Mucosa of descending colon (tissue), 3 donors: Measurements from ENCODE around the gene ATP6V1C2. TPM values are rescaled to one million over a fixed set of nuclear protein-coding genes. Genes with fewer than 3 reads are reported as not detected.

ENCODE experiments used
- ATAC-seq: fragments of 200-7000 bp; cut with Tn5 transposase; one replicate; pipeline ENCODE4 v1.9.1; 2020; ENCODE audit warnings: mild to moderate bottlenecking, moderate library complexity
- DNase-seq, 3 donors: peaks; one replicate each; pipeline ENCODE4 v3.0.0-alpha.2; 2020
- H3K36me3 ChIP-seq: fragments of 200-600 bp; one replicate; pipeline ENCODE4 v1.8.0; 2021; ENCODE audit warnings: low read depth, mild to moderate bottlenecking
- H3K4me1 ChIP-seq: fragments of 200-600 bp; one replicate; pipeline ENCODE4 v1.8.0; 2021; ENCODE audit warnings: low read depth, mild to moderate bottlenecking
- H3K4me3 ChIP-seq: fragments of 200-600 bp; one replicate; pipeline ENCODE4 v1.8.0; 2021; ENCODE audit warnings: mild to moderate bottlenecking
- H3K9me3 ChIP-seq: fragments of 200-600 bp; one replicate; pipeline ENCODE4 v1.8.0; 2021; ENCODE audit warnings: mild to moderate bottlenecking
- CTCF ChIP-seq: fragments of 200-600 bp; IDR thresholded peaks from one replicate; pipeline ENCODE4 v1.8.0; 2022; ENCODE audit warnings: antibody characterized with exemption, mild to moderate bottlenecking
- intact Hi-C, 2 donors: fragments of 100-400 bp; cut with DNase I in 1 of 2; cut with micrococcal nuclease in 1 of 2; formaldehyde crosslinking; loops; one replicate each; pipeline versions ENCODE4 v1.11.0 to v1.11.1; 2022; cut with DNase I, micrococcal nuclease
- total RNA-seq, 3 donors: library from RNA; stranded (reverse); fragmentation: NEBNext Ultra II Directional in 2 of 3; extraction: Animal tissue kit (Norgen Biotek cat#: 25700) in 2 of 3; gene quantifications; one replicate each; pipeline versions ENCODE4 v1.2.1 to v1.2.4, GENCODE V29; 2021 to 2023
- donor health status: DM: no; HTN: no; CAD: no; lungs with moderate emphysema.
- donor health status: DM: no; HTN: no; CAD: no.
- donor health status: DM: no; HTN: yes; CAD: no.

ATP6V1C2 gene
- total RNA-seq, 3 donors from 2014 or later = 0.57 to 3.8 (median 1.0) TPM

DNA sequence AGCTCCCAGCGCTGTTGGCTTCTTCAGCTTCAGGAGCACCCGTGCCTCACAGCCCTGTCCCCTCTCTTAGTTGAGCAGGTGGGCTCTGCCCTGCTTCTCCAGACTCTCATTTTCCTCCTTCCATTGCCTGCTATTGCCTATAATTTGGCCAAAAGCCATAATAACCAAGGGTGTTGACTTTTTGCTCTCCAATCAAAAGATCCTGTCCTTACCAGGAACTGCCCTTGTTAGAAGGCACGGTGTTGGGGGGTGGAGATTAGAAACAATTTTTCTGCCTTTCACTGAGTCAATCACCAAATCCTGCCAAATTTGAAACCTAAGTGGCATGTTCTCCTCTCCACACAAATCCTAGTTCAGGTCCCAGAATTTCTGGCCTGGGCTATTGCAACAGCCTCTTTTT lies 107.9 kb downstream of the ATP6V1C2 start:
- no peak for DNase-seq
- no peak for TF ChIP-seq CTCF
- no peaks in the 10 kb centered on the region for H3K36me3 ChIP-seq
- no peaks in the 10 kb centered on the region for H3K4me1 ChIP-seq
- no peaks in the 10 kb centered on the region for H3K9me3 ChIP-seq
- intact Hi-C loops = no loop called here
- H3K4me3 ChIP-seq = no peak overlapping the region
- peak; percentile 47 for ATAC-seq

DNA sequence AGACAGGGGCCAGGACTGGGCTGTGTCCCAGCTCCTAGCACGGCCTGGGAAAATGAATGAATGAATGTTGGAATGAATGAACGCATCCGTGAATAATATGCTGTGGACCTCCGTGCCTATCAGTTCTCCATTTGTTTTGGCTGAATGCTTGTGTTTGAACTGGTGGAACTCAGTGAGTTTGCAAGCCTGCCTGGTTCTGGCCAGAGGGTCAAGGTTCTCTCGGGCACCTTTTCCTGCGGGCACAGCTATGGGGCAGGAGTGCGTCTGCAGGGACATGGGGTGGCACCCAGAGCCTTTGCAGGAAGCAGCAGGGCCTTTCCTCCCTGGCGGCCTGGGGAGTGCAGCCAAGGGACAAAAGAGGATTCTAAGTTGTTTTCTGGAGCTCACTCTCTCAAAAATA lies 108.8 kb downstream of the ATP6V1C2 start:
- Histone ChIP-seq H3K4me1 (peaks cover 2% of the 10 kb centered on the region), H3K4me3 (no peak overlapping the region), H3K36me3 (no peaks in the 10 kb centered on the region), H3K9me3 (no peaks in the 10 kb centered on the region)
- intact Hi-C loops = loop anchor here (5.0 to 10.0 kb wide), 2 partner anchors 65 to 292 kb away; no protein-coding TSS in a partner anchor
- ATAC-seq (peak; percentile 64), DNase-seq (peak; percentile 46 to 65 (median 60))
- no peak for TF ChIP-seq CTCF

DNA sequence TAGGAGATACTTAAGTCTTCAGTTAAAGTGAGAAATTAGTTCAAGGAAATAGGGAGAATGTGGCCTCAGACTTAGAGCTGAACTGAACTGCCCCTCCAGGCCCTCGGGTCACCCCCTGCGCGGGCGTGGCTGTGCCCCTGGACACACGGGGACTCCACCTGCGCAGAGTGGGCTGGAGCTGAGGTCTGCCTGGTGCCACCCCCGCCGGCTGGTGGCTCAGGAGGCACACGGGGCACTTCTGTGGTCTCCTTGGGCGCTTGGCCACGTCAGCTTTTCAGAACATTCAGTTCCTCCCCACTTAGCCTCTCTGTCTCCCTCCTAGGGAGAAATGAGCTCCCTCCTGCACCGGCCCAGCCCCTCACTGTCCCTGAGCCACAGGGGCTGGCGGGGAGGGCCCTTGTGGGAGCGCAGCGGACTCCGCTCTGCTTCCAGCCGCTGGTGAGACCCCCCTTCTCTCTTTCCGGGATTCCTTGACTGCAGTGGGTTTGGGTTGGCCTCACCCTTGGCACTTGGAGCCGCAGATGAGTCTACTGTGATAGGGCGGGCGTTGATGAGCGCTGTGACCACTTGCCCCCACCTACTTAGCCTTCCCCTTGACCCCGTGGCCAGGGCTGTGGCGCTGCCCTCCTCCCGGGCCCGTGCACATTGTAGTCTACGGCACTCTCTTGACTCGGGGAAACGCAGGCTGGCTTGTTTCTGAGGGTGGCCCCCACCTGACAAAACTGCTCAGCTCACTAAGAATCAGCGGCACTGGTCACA lies 109.4 kb downstream of the ATP6V1C2 start:
- Histone ChIP-seq H3K36me3 (no peaks in the 10 kb centered on the region), H3K4me1 (peaks cover 6% of the 10 kb centered on the region), H3K4me3 (no peak overlapping the region), H3K9me3 (no peaks in the 10 kb centered on the region)
- TF ChIP-seq CTCF = no peak
- DNase-seq (no peak), ATAC-seq (no peak)
- intact Hi-C loops = loop anchor here (5.0 to 10.0 kb wide), 2 partner anchors 64 to 291 kb away; no protein-coding TSS in a partner anchor

- Histone ChIP-seq H3K4me3 (no peak overlapping the region), H3K9me3 (no peaks in the 10 kb centered on the region), H3K4me1 (peaks cover 6% of the 10 kb centered on the region), H3K36me3 (no peaks in the 10 kb centered on the region)
- no peak for ATAC-seq
- intact Hi-C loops = loop anchor here (5.0 to 10.0 kb wide), 2 partner anchors 63 to 291 kb away; no protein-coding TSS in a partner anchor
- DNase-seq = no peak
- no peak for TF ChIP-seq CTCF
Measured at GRCh38 chr2:10831400-10831985, 110.1 kb downstream of the ATP6V1C2 start.

DNA sequence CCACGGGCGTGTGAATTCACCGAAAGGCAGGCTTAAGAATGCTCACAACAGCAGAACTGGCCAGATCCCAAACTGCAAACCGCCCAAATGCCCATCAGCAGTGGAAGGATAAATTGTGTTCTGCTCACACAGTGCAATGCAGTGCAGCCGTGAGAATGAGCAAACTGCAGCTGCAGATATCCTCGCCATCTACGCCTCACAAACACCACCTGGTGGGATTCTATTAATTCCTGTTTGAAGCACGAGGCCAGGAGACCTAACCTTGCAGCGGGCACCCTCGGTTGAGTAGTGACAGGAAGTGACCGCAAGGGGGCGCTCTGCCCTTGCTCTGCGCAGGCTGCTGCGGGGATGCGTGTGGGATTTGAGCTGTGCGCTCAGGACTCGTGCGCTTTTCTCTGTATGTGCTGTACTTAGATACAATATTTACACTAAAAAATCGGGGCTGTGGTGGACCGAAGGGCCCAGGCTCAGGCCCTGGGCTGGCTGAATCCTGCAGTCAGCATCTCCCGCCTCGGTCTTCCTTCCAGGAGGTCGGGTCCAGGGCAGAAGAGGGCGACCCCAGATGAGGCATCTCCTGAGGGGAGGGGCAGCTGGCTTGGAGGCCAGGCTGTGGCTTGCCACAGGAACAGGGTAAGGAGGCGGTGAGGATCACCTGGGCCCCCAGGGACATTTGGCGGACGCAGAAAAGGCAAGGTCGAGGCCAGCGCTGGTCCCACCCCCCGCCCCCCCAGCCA lies 110.9 kb downstream of the ATP6V1C2 start:
- ATAC-seq = peak; percentile 83
- peak; percentile 83 to 89 (median 85) for DNase-seq
- Histone ChIP-seq H3K36me3 (no peaks in the 10 kb centered on the region), H3K9me3 (no peaks in the 10 kb centered on the region), H3K4me3 (no peak overlapping the region), H3K4me1 (peaks cover 6% of the 10 kb centered on the region)
- intact Hi-C loops = loop anchor here (2.0 to 10.0 kb wide), 3 partner anchors 62 to 292 kb away; no protein-coding TSS in a partner anchor
- peak; percentile 87 for TF ChIP-seq CTCF
